ENCODE results near the gene TTPAL.

DNA sequence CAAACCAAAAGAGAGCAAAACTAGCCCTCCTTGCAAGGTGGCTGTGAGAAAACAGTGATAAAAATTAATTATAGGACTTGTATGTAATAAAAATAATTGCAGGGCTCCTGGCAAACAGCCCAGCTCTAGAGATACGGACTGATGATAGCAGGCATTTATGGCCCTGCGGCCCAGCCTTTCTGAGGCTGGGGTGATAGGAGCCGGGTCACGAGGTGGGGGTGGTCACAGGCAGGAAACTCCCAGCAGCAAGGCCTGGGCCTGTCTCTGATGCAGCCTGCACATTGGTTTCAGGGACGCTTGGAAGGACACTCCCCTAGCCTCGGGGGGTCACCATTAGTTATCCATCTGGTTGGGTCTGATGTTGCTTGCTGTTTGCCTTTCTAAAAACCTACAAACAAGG, 18.7 kb upstream of the TTPAL start:
- TF ChIP-seq EZH2phosphoT487 (IDR thresholded peaks at IDR 0.05; ENCODE audit: borderline replicate concordance, low read depth) (no peak), GATA2 (CRISPR knock-in tag; IDR thresholded peaks at IDR 0.05) (peak; percentile 37; the same call in 1 of the 2 replicates), RAD21 (IDR thresholded peaks at IDR 0.05; ENCODE audit: low read length) (no peak)
- TF ChIP-seq, protein P1, sequence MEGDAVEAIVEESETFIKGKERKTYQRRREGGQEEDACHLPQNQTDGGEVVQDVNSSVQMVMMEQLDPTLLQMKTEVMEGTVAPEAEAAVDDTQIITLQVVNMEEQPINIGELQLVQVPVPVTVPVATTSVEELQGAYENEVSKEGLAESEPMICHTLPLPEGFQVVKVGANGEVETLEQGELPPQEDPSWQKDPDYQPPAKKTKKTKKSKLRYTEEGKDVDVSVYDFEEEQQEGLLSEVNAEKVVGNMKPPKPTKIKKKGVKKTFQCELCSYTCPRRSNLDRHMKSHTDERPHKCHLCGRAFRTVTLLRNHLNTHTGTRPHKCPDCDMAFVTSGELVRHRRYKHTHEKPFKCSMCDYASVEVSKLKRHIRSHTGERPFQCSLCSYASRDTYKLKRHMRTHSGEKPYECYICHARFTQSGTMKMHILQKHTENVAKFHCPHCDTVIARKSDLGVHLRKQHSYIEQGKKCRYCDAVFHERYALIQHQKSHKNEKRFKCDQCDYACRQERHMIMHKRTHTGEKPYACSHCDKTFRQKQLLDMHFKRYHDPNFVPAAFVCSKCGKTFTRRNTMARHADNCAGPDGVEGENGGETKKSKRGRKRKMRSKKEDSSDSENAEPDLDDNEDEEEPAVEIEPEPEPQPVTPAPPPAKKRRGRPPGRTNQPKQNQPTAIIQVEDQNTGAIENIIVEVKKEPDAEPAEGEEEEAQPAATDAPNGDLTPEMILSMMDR (IDR thresholded peaks at IDR 0.05), result no peak
